HPDE6-E6E7 (cell line): Measurements from ENCODE around the gene ZNF595.
"Not testable (repeated sequence)": the region's sequence is repeated elsewhere in the genome, so short reads cannot be mapped to it uniquely, and the experiment has no call there.

Experiments used
- DNase-seq: peaks from one replicate; pipeline ENCODE4 v3.0.0; 2011; ENCODE audit warnings: missing footprints; ENCODE audit errors: extremely low spot score

ZNF595 gene

DNA sequence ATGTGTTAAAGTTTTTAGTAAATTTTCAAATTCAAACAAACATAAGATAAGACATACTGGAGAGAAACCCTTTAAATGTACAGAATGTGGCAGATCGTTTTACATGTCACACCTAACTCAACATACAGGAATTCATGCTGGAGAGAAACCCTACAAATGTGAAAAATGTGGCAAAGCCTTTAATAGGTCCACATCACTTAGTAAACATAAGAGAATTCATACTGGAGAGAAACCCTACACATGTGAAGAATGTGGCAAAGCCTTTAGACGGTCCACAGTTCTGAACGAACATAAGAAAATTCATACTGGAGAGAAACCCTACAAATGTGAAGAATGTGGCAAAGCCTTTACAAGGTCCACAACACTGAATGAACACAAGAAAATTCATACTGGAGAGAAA is 32.8 kb downstream of the ZNF595 start:
- DNase-seq = no peak

DNA sequence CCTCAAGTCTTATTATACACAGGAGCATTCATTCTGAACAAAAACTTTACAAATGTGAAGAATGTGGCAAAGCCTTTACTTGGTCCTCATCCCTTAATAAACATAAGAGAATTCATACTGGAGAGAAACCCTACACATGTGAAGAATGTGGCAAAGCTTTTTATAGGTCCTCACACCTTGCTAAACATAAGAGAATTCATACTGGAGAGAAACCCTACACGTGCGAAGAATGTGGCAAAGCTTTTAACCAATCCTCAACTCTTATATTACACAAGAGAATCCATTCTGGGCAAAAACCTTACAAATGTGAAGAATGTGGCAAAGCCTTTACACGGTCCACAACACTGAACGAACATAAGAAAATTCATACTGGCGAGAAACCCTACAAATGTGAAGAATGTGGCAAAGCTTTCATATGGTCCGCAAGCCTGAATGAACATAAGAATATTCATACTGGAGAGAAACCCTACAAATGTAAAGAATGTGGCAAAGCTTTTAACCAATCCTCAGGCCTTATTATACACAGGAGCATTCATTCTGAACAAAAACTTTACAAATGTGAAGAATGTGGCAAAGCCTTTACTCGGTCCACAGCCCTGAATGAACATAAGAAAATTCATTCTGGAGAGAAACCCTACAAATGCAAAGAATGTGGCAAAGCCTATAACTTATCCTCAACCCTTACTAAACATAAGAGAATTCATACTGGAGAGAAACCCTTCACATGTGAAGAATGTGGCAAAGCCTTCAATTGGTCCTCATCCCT is 33.6 kb downstream of the ZNF595 start:
- DNase-seq = not testable (repeated sequence)

DNA sequence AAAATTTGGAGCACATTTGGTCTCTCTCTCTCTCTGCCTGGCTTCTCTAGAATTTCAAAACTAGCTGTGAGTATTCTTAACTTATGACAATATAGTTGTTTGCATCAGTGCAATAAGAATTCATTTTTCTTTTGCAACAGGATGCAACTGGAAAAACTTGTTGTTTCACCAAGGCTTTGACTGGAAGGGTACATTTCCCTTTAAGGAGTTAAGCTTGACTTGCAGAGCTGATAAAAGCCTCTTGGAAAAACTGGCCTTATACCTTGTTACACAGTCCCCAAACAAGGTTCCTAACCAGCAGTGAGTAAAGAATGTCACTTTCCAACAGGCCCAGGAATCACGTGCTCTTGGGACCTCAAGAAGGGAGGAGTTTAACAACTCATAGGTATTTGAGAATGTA is 45.3 kb downstream of the ZNF595 start:
- no peak for DNase-seq

DNA sequence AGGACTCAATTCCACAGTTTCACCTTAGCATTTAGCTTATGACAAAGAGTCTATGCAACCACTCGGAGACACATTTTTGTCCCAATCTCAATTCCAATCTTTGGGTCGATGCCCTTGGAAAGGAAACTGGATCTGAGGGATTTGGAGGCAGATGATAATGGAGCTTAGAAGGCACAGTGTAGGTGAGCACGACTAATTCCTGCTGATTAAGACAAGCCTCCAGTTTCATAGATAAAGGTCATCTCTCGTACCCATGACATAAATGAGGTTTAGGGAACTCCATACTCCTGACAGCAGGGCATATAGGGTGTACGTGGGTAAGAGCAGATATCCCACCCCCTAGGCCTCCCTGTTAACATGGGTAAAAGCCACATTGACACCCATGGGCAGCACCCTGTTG is 46.7 kb downstream of the ZNF595 start:
- no peak for DNase-seq

DNA sequence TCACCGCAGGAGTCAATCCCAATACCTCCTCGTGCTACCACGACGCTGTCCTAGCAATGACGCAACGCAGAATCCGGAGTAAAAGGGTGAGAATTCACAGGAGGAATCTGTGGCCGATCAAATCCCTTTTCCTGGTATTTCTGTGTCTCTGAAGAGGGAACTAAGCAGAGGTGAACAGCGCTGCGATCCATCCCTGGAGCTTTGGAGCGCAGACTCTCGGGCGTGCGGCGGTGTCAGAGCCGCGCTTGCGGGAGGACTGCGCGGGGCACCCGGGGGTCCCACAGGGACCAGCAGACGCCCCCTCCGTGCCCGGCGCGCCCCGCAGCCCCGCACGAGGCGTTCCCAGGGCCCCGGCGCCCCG is 53.9 kb downstream of the ZNF595 start:
- no peak for DNase-seq

DNA sequence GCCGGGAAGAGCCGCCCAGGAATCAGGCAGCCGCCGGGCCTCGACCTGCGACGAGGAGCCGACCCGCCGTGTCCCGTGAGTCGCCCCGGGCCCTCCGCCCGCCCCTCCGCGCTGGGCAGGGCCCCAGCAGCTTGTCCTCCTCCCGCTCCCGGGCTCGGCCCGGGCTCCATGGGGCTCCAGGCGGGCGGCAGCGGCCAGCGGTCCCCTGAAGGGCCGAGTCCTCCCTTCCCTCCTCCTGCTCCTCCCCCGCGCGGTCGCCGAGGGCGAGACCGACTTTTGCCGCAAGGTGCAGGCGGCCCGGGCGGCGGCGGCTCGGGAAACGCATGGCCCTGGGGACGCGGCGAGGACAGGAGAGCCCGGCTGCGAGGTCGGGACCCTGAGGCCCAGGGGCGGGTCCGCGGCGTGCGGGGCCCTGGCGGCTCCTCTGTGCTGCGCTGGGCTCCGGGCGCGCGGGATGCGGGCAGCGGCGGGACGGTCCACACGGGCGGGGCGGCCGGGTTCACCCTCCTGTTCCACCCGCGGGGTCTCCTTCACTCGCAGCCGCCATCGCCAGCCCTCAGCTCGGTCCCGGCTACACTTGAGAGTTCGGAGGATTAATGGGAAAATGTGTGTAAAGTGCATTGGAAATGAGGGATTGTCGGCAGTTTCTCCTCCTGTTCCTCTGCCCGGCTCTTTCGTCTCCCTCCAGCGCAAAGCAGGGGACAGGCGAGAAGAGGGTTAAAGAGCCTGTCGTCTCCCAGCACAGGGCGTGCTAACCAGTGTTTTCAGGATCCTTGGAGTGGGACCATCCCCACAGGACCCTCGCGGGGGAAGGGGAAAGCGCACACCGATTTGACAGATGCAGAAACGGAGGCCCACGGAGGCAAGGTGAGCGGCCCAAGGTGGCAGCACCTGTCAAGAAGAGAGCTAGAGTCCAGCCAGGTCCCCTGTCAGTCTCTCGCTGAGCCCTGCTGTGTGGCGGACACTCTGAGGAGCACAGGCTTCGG is 54.6 kb downstream of the ZNF595 start:
- no peak for DNase-seq

DNA sequence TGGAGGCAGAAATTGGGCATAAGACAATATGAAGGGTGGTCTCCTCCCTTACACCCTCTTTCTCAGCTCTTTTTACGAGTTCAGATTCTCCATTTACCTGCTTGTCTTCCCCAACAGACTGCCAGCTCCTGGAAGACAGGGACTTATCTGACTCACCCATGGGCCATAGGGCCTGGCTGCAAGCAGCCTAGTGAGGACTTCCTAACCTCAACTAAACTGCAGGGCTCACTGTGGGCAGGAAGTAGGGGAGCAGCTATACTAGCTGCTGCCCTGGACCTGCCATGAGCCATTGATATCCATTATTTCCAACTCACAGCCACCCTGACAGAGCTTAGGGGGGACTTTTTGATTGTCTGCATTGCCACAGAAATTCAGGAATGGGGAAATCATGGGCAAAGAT is 59.6 kb downstream of the ZNF595 start:
- no peak for DNase-seq

DNA sequence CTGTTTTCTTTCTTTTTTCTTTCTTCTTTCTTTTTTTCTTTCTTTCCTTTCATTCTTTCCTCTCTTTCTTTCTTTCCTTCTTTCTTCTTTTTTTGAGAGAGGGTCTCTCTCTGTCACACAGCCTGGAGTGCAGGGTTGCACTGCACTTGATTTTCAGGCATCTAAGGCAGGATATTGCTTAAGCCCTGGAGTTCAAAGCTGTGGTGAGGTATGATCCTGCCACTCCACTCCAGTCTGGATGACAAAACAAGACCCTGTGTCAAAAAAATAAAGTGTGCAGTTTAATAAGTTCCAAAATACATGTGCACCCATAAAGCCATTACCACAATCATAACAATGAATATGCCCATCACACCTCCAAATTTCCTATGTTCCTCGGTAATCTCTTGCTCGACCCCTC is 60.6 kb downstream of the ZNF595 start:
- DNase-seq = no peak

DNA sequence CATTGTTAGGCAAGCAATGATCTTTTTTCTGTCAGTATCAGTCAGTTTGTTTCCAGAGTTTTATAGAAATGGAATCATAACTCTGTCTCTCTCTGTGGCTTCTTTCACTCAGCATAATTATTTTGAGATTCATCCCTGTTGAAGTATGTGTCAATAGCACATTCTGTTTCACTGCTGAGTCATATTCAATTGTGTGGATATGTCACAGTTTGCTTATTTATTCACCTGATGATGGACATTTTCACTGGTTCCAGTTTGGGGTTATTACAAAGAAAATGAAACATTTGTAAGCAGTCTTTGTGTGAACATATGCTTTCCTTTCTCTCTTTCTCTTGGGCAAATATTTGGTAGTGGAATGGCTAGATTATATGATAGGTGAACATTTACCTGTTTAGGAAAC is 61.0 kb downstream of the ZNF595 start:
- DNase-seq = peak; percentile 31

DNA sequence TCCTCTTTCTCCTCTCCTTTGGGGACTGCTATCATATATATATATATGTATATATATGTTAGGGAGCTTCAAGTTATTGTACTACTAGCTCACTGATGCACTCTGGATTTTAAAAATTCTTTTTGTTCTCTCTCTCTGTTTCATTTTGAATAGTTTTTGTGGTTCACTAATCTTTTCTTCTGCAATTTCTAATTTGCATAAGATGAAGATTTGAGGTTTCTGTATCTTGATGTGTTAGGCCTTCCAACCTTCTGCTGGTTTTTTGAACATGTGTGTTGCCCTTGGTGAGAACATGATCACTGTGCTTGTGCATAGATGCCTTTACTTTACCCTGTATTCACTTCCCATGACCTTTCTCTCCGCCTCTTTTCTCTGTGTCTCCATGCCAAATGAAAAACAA is 63.4 kb downstream of the ZNF595 start:
- DNase-seq = no peak

DNA sequence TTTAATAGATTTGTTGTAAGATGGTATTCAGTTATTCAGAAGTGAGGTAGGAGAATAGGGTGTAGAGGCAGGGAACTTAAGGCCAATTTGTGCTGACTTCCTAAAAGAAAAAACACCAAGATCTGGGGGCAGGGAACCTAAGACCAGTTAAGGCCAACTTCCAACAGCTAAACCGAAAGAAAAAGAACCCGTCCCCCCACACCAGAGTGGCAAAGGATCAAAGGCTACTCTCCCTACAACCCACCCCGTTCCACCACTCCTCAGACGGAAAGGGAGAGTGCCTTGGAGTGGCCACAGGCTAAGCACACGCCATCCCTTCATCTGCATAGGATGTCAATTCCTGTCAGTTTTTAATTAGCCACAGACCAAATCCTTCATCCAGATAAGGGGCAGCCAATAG is 67.5 kb downstream of the ZNF595 start:
- no peak for DNase-seq

DNA sequence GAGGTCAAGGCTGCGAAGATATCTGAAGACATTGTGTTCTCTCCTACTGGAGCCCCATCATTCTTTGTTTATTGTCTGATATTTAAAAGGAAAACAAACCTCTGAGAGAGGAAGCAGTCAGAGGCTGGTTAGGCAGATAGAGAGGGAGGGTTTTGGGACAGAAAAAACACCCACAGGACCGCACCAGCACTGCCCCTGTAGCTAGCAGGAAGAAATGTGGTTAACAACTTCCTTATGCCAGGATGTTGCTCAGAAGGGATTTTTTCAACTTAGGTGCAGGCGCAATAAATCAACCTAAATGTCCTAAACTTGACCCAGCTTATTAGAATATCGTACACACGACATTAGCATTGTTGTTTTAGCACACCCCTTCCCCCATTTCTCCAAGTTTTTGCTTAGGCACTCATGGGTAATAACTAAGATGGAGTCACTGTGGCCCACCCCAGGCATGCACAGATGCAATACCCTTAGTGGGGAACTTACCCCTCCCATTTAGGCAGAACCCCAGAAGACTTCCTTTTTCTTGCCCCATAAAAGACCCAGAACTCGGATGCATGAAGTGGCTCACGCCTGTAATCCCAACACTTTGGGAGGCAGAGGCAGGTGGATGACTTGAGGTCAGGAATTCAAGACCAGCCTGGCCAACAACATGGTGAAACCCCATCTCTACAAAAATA is 68.4 kb downstream of the ZNF595 start:
- DNase-seq = no peak

DNA sequence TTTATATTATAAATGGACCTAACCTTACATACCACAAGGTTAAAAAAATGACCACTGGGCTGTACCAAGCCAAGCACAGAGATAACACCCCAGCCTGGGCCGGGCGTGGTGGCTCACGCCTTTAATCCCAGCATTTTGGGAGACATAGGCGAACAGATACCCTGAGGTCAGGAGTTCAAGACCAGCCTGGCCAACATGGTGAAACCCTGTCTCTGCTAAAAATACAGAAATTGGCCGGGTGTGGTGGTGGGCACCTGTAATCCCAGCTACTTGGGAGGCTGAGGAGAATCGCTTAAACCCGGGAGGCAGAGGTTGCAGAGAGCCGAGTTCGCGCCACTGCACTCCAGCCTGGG is 70.8 kb downstream of the ZNF595 start:
- DNase-seq = not testable (repeated sequence)

DNA sequence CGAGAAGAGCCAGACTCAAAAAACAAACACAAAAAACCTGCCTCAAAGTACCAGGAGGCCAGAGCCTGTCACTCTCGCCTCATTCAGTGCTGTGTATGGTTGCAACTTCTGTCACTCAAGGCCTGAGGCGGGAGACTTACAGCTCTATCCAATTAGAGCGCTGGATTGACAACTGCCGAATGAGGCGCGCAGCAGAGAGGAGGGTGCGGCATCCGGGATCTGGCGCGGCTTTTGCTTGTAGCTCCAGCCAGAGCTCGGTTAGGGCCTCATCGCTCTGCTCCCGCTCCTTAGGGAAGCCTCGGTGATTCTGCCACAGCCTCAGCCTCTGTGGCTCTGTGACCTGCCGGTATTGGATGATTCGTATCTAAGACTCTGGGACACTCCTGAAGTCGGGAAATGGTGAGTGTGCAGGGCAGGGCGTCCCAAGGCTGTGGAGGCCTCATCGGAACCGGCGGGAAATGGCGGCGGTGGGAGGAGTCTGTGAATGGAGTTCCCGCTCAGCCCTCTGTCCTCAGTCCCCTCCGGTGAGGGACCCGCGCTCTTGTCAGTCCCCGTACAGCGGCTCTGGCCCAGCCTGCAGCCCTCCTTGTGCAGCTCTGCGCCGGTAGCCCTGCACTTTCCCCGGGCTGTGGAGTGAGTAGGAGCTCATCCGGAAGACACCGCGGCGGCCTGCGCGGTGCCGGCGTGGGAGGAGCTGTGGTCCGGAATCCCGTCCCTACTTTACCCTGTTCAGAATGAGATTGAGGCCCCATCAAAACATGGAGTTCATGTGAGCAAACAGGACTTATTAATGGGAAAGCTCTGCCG is 71.4 kb downstream of the ZNF595 start, which contains the start of gene ZNF718:
Gene ZNF718, plus strand, starts transcription at position 227 of the 807 bp plus-strand sequence. Its CDS starts 170 bp downstream, at position 397.
- DNase-seq = peak; percentile 98

DNA sequence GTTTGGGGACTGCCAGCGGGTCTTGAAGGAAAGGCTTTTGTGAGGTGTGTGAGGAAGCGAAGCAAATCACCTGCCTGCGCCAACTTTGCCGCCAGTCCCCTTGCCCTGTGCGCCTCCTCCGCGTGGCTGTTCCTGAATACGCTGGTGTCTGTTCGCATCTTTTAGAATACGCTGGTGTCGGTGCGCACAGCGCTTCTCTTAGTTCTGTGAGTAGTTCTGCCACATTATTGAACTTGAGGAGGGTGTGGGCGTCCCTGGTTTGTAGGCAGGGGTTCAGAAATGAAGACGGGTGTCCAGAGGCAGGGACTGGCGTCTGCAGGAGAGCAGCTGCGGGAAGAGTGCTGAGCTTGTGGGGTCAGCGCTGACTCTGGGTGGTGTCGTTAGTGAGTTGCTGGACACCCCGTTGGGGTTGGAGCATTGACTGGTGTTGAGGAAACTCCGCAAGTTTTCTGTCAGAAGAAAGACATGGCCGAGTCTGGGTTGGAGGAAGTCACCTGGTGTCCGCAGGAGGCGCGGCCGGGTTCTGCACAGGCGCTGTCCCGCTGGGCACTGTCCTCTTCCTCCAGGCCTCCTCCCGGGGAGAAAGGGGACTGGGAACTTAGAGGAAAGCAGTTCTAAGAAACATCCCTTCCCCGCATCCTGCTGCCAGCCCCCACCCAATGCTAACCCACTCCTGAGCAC is 72.1 kb downstream of the ZNF595 start:
- peak; percentile 54 for DNase-seq

DNA sequence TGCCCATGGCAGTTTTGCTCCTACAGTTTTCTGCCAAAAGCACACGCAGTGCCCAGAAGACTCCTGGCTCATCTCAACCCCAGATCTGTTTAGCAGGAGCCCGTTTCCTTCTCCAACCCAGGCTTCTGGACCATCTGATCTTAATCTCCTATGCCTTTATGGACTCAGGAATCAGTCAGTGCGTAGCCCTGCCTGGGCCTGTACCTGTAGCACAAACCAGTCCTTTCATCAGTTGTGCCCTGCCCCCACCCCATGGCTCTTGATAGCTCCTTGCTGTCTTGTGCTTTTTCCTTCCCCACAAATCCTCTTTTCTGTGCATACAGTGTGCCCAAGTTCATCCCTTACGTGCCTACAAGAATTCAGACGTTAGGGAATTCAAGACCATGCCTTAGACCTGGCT is 72.7 kb downstream of the ZNF595 start:
- DNase-seq = no peak

DNA sequence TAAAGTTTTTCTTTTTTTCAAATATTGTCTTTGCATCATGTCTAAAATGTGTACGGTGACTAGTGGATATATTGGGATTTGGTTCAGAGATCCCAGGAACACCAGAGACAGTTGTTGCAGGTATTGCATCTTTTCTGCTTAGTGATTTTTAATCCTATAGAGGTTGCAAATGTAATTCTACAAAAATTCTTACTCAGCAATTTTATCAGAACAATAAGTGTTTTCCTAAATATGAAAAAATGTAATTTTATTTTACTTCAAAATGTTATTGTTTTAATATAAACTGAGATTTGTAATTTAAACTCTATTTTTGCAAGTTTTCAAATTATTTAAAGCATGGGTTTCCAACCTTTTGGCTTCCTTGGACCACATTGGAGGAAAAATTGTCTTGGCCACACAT is 79.4 kb downstream of the ZNF595 start:
- no peak for DNase-seq
